Measurements from ENCODE around the gene BAIAP2L2. TPM values are rescaled to one million over a fixed set of nuclear protein-coding genes. Genes with fewer than 3 reads are reported as not detected.

The BAIAP2L2 gene
- total and polyA plus RNA-seq, 2 experiments from 2014 or later, result 3.9 to 5.6 TPM

DNA sequence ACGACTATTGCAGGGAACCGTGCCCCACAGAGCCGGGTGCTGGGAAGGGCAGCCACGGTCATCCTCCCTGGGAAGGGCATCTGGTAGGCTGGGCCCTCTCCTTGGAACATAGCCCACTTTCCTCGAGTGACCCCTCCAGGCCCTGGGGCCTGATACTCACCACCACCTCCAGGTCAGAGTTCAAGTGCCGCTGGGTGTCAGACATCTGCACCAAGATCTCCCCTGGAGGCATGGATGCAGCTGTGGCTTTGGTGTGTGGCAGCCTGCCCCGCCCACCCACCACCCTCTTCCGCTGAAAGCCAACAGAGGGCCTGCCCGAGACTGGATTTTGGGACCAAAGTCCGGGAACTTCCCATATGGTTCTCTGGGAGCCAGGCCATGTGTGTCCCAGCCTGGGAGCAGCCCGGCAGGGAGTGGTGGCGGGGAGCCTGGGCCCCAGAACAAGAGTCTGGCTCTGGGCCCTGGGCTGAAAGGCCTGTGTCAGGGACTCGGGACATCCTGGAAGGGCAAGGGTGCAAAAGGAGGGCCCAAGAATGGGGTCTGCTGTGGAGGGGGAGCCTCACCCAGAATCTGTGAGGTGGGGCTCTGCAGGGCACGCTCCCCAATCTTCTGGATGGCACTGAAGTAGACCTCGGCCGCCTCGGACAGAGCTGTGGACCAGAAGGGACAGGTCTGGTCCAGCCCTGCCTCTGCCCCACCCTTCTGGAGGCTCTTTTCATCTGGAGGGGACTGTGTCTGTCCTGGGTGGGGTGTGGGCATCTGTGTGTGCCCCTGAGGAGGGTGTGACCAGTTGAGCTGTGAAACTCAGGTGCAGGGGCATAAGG is 2.6 kb downstream of the BAIAP2L2 start:
- no peak for TF ChIP-seq EZH2phosphoT487 (IDR thresholded peaks at IDR 0.05; ENCODE audit: unreplicated experiment)
- TF ChIP-seq STAT1 (IDR thresholded peaks at IDR 0.05; ENCODE audit: unreplicated experiment), result no peak
- no peaks in the 10 kb centered on the region for H4K20me1 ChIP-seq (replicated peaks; ENCODE audit: insufficient read depth)
- peaks cover 7% of the 10 kb centered on the region for H3F3A ChIP-seq (replicated peaks; ENCODE audit: low read depth)
- H3K27ac ChIP-seq (ENCODE audit: low read depth), result no peak overlapping the region
- H3K4me1 Mint-ChIP-seq, result peaks cover 6% of the 10 kb centered on the region; the same call in 2 of the 3 replicates
- DNase-seq (ENCODE audit: low spot score) (no peak), ATAC-seq (no peak)
- no peaks in the 10 kb centered on the region for H3K79me2 ChIP-seq (replicated peaks; ENCODE audit: insufficient read depth)
- H3K36me3 Mint-ChIP-seq (ENCODE audit: low read depth), result peaks cover 3% of the 10 kb centered on the region; the same call in 1 of the 3 replicates
- H3K27me3 ChIP-seq (ENCODE audit: insufficient read depth), result no peaks in the 10 kb centered on the region
- peaks cover 29% of the 10 kb centered on the region for H3K27me3 Mint-ChIP-seq (ENCODE audit: insufficient read depth, low read depth, poor library complexity)
- peaks cover 5% of the 10 kb centered on the region; the same call in 2 of the 3 replicates for H3K9me3 Mint-ChIP-seq
- H3K9me2 ChIP-seq (ENCODE audit: insufficient read depth), result no peaks in the 10 kb centered on the region
- no peak overlapping the region for H3K4me2 ChIP-seq
- no peak overlapping the region for H3K4me3 Mint-ChIP-seq
- H2AFZ ChIP-seq, result no peak overlapping the region
- H3K4me1 ChIP-seq (ENCODE audit: insufficient read depth), result peaks cover 8% of the 10 kb centered on the region; the same call in 1 of the 2 replicates
- no peak overlapping the region for H3K27ac Mint-ChIP-seq
- H3K4me3 ChIP-seq, result no peak overlapping the region
- no peaks in the 10 kb centered on the region for H3K36me3 ChIP-seq (ENCODE audit: insufficient read depth)

DNA sequence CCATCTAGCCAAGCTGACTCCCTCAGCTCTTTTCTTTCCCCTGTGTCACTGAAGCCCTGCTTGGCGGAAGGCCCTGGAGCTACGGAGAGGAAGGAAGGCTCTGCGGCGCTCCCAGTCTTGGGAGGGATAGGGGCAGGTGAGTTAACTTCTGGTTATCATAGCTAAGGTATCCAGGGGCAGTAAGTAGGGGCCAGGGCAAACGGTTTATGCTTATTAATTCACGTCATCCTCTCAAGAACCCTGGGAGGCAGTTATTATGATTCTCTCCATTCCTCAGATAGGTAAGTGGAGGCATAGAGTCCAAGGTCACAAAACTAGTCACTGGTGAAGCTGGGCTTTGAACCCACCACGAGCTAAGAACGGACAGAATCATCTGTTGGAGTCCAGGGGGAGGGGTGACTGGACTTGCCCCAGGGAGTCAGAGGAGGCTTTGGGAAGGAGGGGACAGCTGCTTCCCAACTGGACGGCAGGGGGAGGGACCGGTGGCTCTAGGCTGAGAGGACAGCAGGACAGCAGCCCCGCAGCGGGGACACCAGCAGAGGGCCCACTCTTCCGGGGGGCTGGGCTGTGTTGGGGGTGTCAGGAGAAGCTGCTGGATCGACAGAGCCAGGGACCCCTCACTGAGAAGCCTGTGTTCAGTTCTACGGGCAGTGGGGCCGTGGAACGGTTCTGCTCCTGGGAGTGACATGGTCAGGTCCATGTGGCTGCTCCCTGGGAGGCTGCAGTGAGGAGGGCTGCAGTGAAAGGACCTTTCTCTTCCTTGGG is 3.5 kb downstream of the BAIAP2L2 start:
- no peak overlapping the region for H3K27ac Mint-ChIP-seq
- H3F3A ChIP-seq (replicated peaks; ENCODE audit: low read depth), result peaks cover 7% of the 10 kb centered on the region

More for the DNA sequence above, 3.5 kb downstream of the BAIAP2L2 start:
- Histone ChIP-seq H4K20me1 (replicated peaks; ENCODE audit: insufficient read depth) (no peaks in the 10 kb centered on the region), H3K4me1 (ENCODE audit: insufficient read depth) (peaks cover 8% of the 10 kb centered on the region; the same call in 1 of the 2 replicates), H2AFZ (no peak overlapping the region), H3K9me2 (ENCODE audit: insufficient read depth) (no peaks in the 10 kb centered on the region), H3K4me2 (no peak overlapping the region), H3K27me3 (ENCODE audit: insufficient read depth) (no peaks in the 10 kb centered on the region), H3K36me3 (ENCODE audit: insufficient read depth) (no peaks in the 10 kb centered on the region), H3K4me3 (no peak overlapping the region), H3K79me2 (replicated peaks; ENCODE audit: insufficient read depth) (no peaks in the 10 kb centered on the region), H3K27ac (ENCODE audit: low read depth) (no peak overlapping the region)
- Mint-ChIP-seq H3K4me3 (no peak overlapping the region), H3K9me3 (peaks cover 5% of the 10 kb centered on the region; the same call in 2 of the 3 replicates), H3K4me1 (peaks cover 6% of the 10 kb centered on the region; the same call in 2 of the 3 replicates), H3K36me3 (ENCODE audit: low read depth) (peaks cover 3% of the 10 kb centered on the region; the same call in 1 of the 3 replicates), H3K27me3 (ENCODE audit: insufficient read depth, low read depth, poor library complexity) (peaks cover 27% of the 10 kb centered on the region)
- ATAC-seq (no peak), DNase-seq (ENCODE audit: low spot score) (no peak)
- TF ChIP-seq NANOG (IDR thresholded peaks at IDR 0.05; ENCODE audit: borderline replicate concordance), result no peak
- TF ChIP-seq, protein P1, sequence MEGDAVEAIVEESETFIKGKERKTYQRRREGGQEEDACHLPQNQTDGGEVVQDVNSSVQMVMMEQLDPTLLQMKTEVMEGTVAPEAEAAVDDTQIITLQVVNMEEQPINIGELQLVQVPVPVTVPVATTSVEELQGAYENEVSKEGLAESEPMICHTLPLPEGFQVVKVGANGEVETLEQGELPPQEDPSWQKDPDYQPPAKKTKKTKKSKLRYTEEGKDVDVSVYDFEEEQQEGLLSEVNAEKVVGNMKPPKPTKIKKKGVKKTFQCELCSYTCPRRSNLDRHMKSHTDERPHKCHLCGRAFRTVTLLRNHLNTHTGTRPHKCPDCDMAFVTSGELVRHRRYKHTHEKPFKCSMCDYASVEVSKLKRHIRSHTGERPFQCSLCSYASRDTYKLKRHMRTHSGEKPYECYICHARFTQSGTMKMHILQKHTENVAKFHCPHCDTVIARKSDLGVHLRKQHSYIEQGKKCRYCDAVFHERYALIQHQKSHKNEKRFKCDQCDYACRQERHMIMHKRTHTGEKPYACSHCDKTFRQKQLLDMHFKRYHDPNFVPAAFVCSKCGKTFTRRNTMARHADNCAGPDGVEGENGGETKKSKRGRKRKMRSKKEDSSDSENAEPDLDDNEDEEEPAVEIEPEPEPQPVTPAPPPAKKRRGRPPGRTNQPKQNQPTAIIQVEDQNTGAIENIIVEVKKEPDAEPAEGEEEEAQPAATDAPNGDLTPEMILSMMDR (conservative IDR thresholded peaks at IDR 0.05; ENCODE audit: low read depth in 2 of 2), result peak in 1 of 2 experiments; percentile 34; a peak in 2 of 4 replicates
